OCI-LY7 (cell line): ENCODE results near the gene MDH2. TPM values are rescaled to one million over a fixed set of nuclear protein-coding genes. Genes with fewer than 3 reads are reported as not detected.
"Not testable (repeated sequence)": the region's sequence is repeated elsewhere in the genome, so short reads cannot be mapped to it uniquely, and the experiment has no call there.

Experiments used
- BruUV-seq: library from RNA; stranded (reverse); fragments of 400-500 nt; replicated peaks from 2 replicates; lab custom pipeline; 2021; lab: Mats Ljungman, UMichigan
- CTCF ChIA-PET: fragments of 300-600 bp; sonication (Branson Sonifier 250); formaldehyde crosslinking; loops from one replicate; lab custom pipeline; 2022; ENCODE audit warnings: antibody characterized with exemption; ENCODE audit not compliant: unreplicated experiment; lab: Charles Lee
- POLR2A ChIA-PET: fragments of 300-600 bp; sonication (Branson Sonifier 250); formaldehyde crosslinking; loops from one replicate; lab custom pipeline; 2022; ENCODE audit warnings: antibody characterized with exemption; lab: Charles Lee
- DNase-seq: peaks from one replicate; pipeline ENCODE4 v3.0.0-alpha.2; 2015; ENCODE audit warnings: low spot score
- H2AFZ ChIP-seq: fragments of 200-600 bp; sonication (generic), shearing (Covaris generic); 2 replicates; pipeline ENCODE4 v1.6.1; 2014; ENCODE audit warnings: mild to moderate bottlenecking, antibody characterized with exemption, low read length, moderate library complexity
- H3K27ac ChIP-seq: fragments of 200-600 bp; sonication (generic); 2 replicates; pipeline ENCODE4 v1.5.1; 2014; ENCODE audit warnings: mixed run types, low read depth, mild to moderate bottlenecking, moderate library complexity, low read length, inconsistent platforms; ENCODE audit not compliant: poor library complexity, severe bottlenecking
- H3K36me3 ChIP-seq: fragments of 200-600 bp; sonication (generic); 2 replicates; pipeline ENCODE4 v1.6.1; 2014; ENCODE audit warnings: mild to moderate bottlenecking, antibody characterized with exemption, low read length, moderate library complexity, mixed read lengths; ENCODE audit not compliant: insufficient read depth
- H3K4me1 ChIP-seq: fragments of 200-600 bp; sonication (generic); 2 replicates; pipeline ENCODE4 v1.5.1; 2014; ENCODE audit warnings: mild to moderate bottlenecking, low read length; ENCODE audit not compliant: insufficient read depth, poor library complexity, severe bottlenecking
- H3K4me2 ChIP-seq: fragments of 200-600 bp; sonication (generic); 2 replicates; pipeline ENCODE4 v1.6.1; 2014; ENCODE audit warnings: mild to moderate bottlenecking, low read length
- H3K4me3 ChIP-seq: fragments of 200-600 bp; sonication (generic); 2 replicates; pipeline ENCODE4 v1.5.1; 2014; ENCODE audit warnings: mild to moderate bottlenecking, low read depth, low read length; ENCODE audit not compliant: poor library complexity, severe bottlenecking
- H3K79me2 ChIP-seq: fragments of 200-600 bp; sonication (generic); 2 replicates; pipeline ENCODE4 v1.6.1; 2016; ENCODE audit warnings: low read depth, mild to moderate bottlenecking, low read length, moderate library complexity, mixed read lengths; ENCODE audit not compliant: insufficient read depth
- H3K9me2 ChIP-seq: fragments of 200-600 bp; sonication (generic); 2 replicates; pipeline ENCODE4 v1.6.1; 2016; ENCODE audit warnings: mild to moderate bottlenecking, low read length, mixed read lengths; ENCODE audit not compliant: insufficient read depth
- H3K9me3 ChIP-seq: fragments of 200-600 bp; sonication (generic); 2 replicates; pipeline ENCODE4 v1.6.1; 2014; ENCODE audit warnings: mild to moderate bottlenecking, mixed run types, low read length, mixed read lengths
- H4K20me1 ChIP-seq: fragments of 200-600 bp; sonication (generic); 2 replicates; pipeline ENCODE4 v1.6.1; 2014; ENCODE audit warnings: mild to moderate bottlenecking, antibody characterized with exemption, low read length, moderate library complexity, mixed read lengths; ENCODE audit not compliant: insufficient read depth
- CTCF ChIP-seq: fragments of 200-600 bp; sonication (generic); conservative IDR thresholded peaks from 2 replicates; pipeline ENCODE4 v1.5.1; 2014; ENCODE audit warnings: mild to moderate bottlenecking, antibody characterized with exemption, low read length, moderate library complexity, mixed read lengths
- EZH2phosphoT487 ChIP-seq: fragments of 200-600 bp; sonication (generic); IDR thresholded peaks from 2 replicates; pipeline ENCODE4 v1.6.1; 2018; ENCODE audit warnings: low read depth, borderline replicate concordance, mild to moderate bottlenecking, mixed run types, antibody characterized with exemption, low read length, moderate library complexity, mixed read lengths
- intact Hi-C: fragments of 100-400 bp; cut with micrococcal nuclease; formaldehyde crosslinking; loops from one replicate; pipeline ENCODE4 v1.10.0; 2022; ENCODE audit not compliant: unreplicated experiment
- total RNA-seq, 2 experiments: library from RNA; depleted of rRNA in 1 of 2; stranded (reverse); fragments of >200 nt in 1 of 2; shearing (Covaris generic) in 1 of 2; gene quantifications; 2 replicates each; pipeline ENCODE4 v1.2.3, GENCODE V29; 2014 to 2022

MDH2 gene
- total RNA-seq, 2 experiments from 2014 or later: 155 to 253 TPM

GRCh38 chr7:76023002-76023401, 24.9 kb upstream of the MDH2 start:
- H3K4me3 ChIP-seq: no peak overlapping the region
- no peaks in the 10 kb centered on the region for H4K20me1 ChIP-seq
- ChIA-PET CTCF (no interaction called here), POLR2A (interaction anchor here (1.1 kb wide), 1 partner anchor 12 kb away, joined by 3 read pairs; no protein-coding TSS in a partner anchor)
- BruUV-seq: no TSS peak
- intact Hi-C loops: no loop called here
- H3K9me3 ChIP-seq: no peaks in the 10 kb centered on the region
- no peak overlapping the region for H3K4me2 ChIP-seq
- H2AFZ ChIP-seq: no peak overlapping the region
- H3K79me2 ChIP-seq: no peaks in the 10 kb centered on the region
- 0 out of 2 replicates have a peak, but pooled peaks cover 6% of the 10 kb centered on the region for H3K36me3 ChIP-seq
- H3K9me2 ChIP-seq: no peaks in the 10 kb centered on the region
- TF ChIP-seq EZH2phosphoT487 (no peak), CTCF (no peak)
- DNase-seq: no peak
- H3K27ac ChIP-seq: no peak overlapping the region
- H3K4me1 ChIP-seq: no peaks in the 10 kb centered on the region

DNA sequence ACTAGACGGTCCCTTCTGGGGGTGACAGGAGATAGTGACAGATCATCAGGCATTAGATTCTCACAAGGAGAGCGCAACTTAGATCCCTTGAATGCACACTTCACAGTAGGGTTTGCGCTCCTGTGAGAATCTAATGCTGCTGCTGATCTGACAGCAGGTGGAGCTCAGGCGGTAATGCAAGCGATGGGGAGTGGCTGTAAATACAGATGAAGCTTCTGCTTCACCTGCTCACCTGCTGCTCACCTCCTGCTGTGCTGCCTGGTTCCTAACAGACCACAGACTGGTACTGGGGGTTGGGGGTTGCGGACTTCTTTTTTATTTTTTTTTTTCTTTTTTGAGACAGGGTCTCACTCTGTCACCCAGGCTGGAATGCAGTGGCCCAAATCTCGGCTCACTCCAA, 18.2 kb upstream of the MDH2 start:
- BruUV-seq, H3K27ac ChIP-seq, POLR2A ChIA-PET, DNase-seq, H4K20me1 ChIP-seq, CTCF ChIA-PET, intact Hi-C loops, H3K36me3 ChIP-seq, H3K9me3 ChIP-seq, H2AFZ ChIP-seq, H3K4me1 ChIP-seq, H3K4me2 ChIP-seq, H3K79me2 ChIP-seq, H3K4me3 ChIP-seq, H3K9me2 ChIP-seq: not testable (repeated sequence)

GRCh38 chr7:76031964-76032363, 15.9 kb upstream of the MDH2 start:
- BruUV-seq: no TSS peak

More at GRCh38 chr7:76031964-76032363, 15.9 kb upstream of the MDH2 start:
- no peaks in the 10 kb centered on the region for H3K4me1 ChIP-seq
- no peaks in the 10 kb centered on the region for H3K79me2 ChIP-seq
- no peak overlapping the region for H2AFZ ChIP-seq
- intact Hi-C loops: no loop called here
- ChIA-PET POLR2A (interaction anchor here (0.7 kb wide), 1 partner anchor 1934 kb away, joined by 5 read pairs; no protein-coding TSS in a partner anchor), CTCF (no interaction called here)
- TF ChIP-seq CTCF: no peak
- TF ChIP-seq EZH2phosphoT487: no peak
- no peak overlapping the region for H3K4me2 ChIP-seq
- no peak for DNase-seq
- H3K9me3 ChIP-seq: no peaks in the 10 kb centered on the region
- no peak overlapping the region for H3K4me3 ChIP-seq
- no peak overlapping the region for H3K27ac ChIP-seq
- no peaks in the 10 kb centered on the region for H4K20me1 ChIP-seq
- H3K36me3 ChIP-seq: no peaks in the 10 kb centered on the region
- no peaks in the 10 kb centered on the region for H3K9me2 ChIP-seq
